ENCODE data around the gene KIF25.

DNA sequence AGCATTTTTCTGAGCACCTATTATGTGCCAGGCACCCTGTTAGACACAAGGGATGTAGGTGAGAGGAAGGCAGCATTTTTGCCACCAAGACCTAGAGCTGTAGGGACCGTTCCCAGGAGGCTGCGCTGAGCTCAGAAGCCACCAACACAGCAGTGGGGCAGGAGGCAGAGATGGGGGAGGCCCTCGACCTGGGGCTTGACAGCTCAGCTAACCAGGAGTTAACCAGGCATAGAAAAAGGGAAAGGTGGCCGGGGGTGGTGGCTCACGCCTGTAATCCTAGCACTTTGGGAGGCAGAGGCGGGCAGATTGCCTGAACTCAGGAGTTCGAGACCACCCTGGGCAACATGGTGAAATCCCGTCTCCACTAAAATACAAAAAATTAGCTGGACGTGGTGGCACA, 29.5 kb downstream of the KIF25 start:
- no peak for TF ChIP-seq CTCF (conservative IDR thresholded peaks at IDR 0.05; ENCODE audit: low read depth, low read length)
- no peak for TF ChIP-seq EZH2 (IDR thresholded peaks at IDR 0.05; ENCODE audit: borderline replicate concordance, low read depth, low read length, poor library complexity, severe bottlenecking)
